ENCODE results near the gene ANO2. TPM values are rescaled to one million over a fixed set of nuclear protein-coding genes. Genes with fewer than 3 reads are reported as not detected.

The ANO2 gene
- polyA plus RNA-seq, 1 donor from 2014 or later = 1.8 TPM

GRCh38 chr12:5901416-5901815 lies 43.6 kb downstream of the ANO2 start:
- Histone ChIP-seq H3K36me3 (ENCODE audit: insufficient read depth, low read length) (no peaks in the 10 kb centered on the region), H3K79me2 (replicated peaks; ENCODE audit: insufficient read depth, low read length) (no peaks in the 10 kb centered on the region), H3K4me3 (ENCODE audit: low read length) (no peak overlapping the region), H3F3A (ENCODE audit: insufficient read depth, low read length, poor library complexity, severe bottlenecking) (no peaks in the 10 kb centered on the region), H3K27ac (ENCODE audit: low read length) (no peak overlapping the region), H4K20me1 (ENCODE audit: insufficient read depth) (no peaks in the 10 kb centered on the region), H3K9me2 (ENCODE audit: insufficient read depth, low read length) (no peaks in the 10 kb centered on the region), H3K4me2 (ENCODE audit: low read length) (no peak overlapping the region), H2AFZ (ENCODE audit: low read depth, low read length) (no peak overlapping the region), H3K27me3 (ENCODE audit: insufficient read depth, low read depth, low read length) (no peaks in the 10 kb centered on the region), H3K9me3 (ENCODE audit: low read length) (no peaks in the 10 kb centered on the region), H3K9ac (ENCODE audit: low read length) (no peak overlapping the region)
- no peak for TF ChIP-seq SMC3 (conservative IDR thresholded peaks at IDR 0.05; ENCODE audit: poor library complexity)
- TF ChIP-seq RAD21 (conservative IDR thresholded peaks at IDR 0.05) = no peak
- TF ChIP-seq MXI1 (conservative IDR thresholded peaks at IDR 0.05; ENCODE audit: poor library complexity, severe bottlenecking) = no peak
- no peak for TF ChIP-seq CTCF (IDR thresholded peaks at IDR 0.05; ENCODE audit: poor library complexity, severe bottlenecking)
- TF ChIP-seq TAF1 (IDR thresholded peaks at IDR 0.05; ENCODE audit: low read depth) = no peak
- TF ChIP-seq EZH2 (IDR thresholded peaks at IDR 0.05; ENCODE audit: borderline replicate concordance, insufficient read depth, low read length, poor library complexity, severe bottlenecking) = no peak
- TF ChIP-seq EP300 (conservative IDR thresholded peaks at IDR 0.05; ENCODE audit: poor library complexity, severe bottlenecking) = no peak
- no peak for TF ChIP-seq REST (IDR thresholded peaks at IDR 0.05; ENCODE audit: borderline replicate concordance)
- no peak for TF ChIP-seq POLR2AphosphoS5 (IDR thresholded peaks at IDR 0.05)

- H2AFZ ChIP-seq (ENCODE audit: low read depth, low read length) = no peak overlapping the region
- no peaks in the 10 kb centered on the region for H3K79me2 ChIP-seq (replicated peaks; ENCODE audit: insufficient read depth, low read length)
- no peaks in the 10 kb centered on the region for H3K9me3 ChIP-seq (ENCODE audit: low read length)
- no peaks in the 10 kb centered on the region for H4K20me1 ChIP-seq (ENCODE audit: insufficient read depth)
- no peak overlapping the region for H3K4me2 ChIP-seq (ENCODE audit: low read length)
- no peaks in the 10 kb centered on the region for H3F3A ChIP-seq (ENCODE audit: insufficient read depth, low read length, poor library complexity, severe bottlenecking)
- H3K36me3 ChIP-seq (ENCODE audit: insufficient read depth, low read length) = no peaks in the 10 kb centered on the region
- TF ChIP-seq MXI1 (conservative IDR thresholded peaks at IDR 0.05; ENCODE audit: poor library complexity, severe bottlenecking) (no peak), TAF1 (IDR thresholded peaks at IDR 0.05; ENCODE audit: low read depth) (no peak), RAD21 (conservative IDR thresholded peaks at IDR 0.05) (no peak), SMC3 (conservative IDR thresholded peaks at IDR 0.05; ENCODE audit: poor library complexity) (no peak), EP300 (conservative IDR thresholded peaks at IDR 0.05; ENCODE audit: poor library complexity, severe bottlenecking) (no peak), CTCF (IDR thresholded peaks at IDR 0.05; ENCODE audit: poor library complexity, severe bottlenecking) (no peak), REST (IDR thresholded peaks at IDR 0.05; ENCODE audit: borderline replicate concordance) (no peak), POLR2AphosphoS5 (IDR thresholded peaks at IDR 0.05) (no peak), EZH2 (IDR thresholded peaks at IDR 0.05; ENCODE audit: borderline replicate concordance, insufficient read depth, low read length, poor library complexity, severe bottlenecking) (no peak)
- H3K4me3 ChIP-seq (ENCODE audit: low read length) = no peak overlapping the region
- no peaks in the 10 kb centered on the region for H3K27me3 ChIP-seq (ENCODE audit: insufficient read depth, low read depth, low read length)
- no peak overlapping the region for H3K9ac ChIP-seq (ENCODE audit: low read length)
- H3K27ac ChIP-seq (ENCODE audit: low read length) = no peak overlapping the region
- no peaks in the 10 kb centered on the region for H3K9me2 ChIP-seq (ENCODE audit: insufficient read depth, low read length)
These were observed 44.4 kb downstream of the ANO2 start for GRCh38 chr12:5900533-5901205.

Data from neural cell (in vitro differentiated cells).